Loucy (cell line): ENCODE measurements around the gene USPL1.

Experiments
- H2AFZ ChIP-seq: fragments of 200-600 bp; sonication (generic); 2 replicates; pipeline ENCODE4 v1.6.0; 2016; ENCODE audit warnings: antibody characterized with exemption, mild to moderate bottlenecking, low read length, moderate library complexity
- H3F3A ChIP-seq: fragments of 200-600 bp; 2 replicates; pipeline ENCODE4 v1.6.0; 2016; ENCODE audit warnings: antibody characterized with exemption, low read depth, mild to moderate bottlenecking
- H3K27me3 ChIP-seq: fragments of 200-600 bp; sonication (generic); 2 replicates; pipeline ENCODE4 v1.6.1; 2014; ENCODE audit warnings: low read length, mild to moderate bottlenecking; ENCODE audit not compliant: insufficient read depth, poor library complexity, severe bottlenecking
- H3K36me3 ChIP-seq: fragments of 200-600 bp; sonication (generic); 2 replicates; pipeline ENCODE4 v1.6.1; 2016; ENCODE audit warnings: low read length; ENCODE audit not compliant: insufficient read depth
- H3K4me1 ChIP-seq: fragments of 200-600 bp; sonication (generic); 2 replicates; pipeline ENCODE4 v1.5.1; 2014; ENCODE audit warnings: low read length, mild to moderate bottlenecking; ENCODE audit not compliant: insufficient read depth, poor library complexity, severe bottlenecking
- H3K4me2 ChIP-seq: fragments of 200-600 bp; sonication (generic); 2 replicates; pipeline ENCODE4 v1.6.0; 2014; ENCODE audit warnings: antibody characterized with exemption, low read length, low read depth, mild to moderate bottlenecking; ENCODE audit not compliant: poor library complexity, severe bottlenecking
- H3K4me3 ChIP-seq: fragments of 200-600 bp; sonication (generic); 2 replicates; pipeline ENCODE4 v1.5.1; 2014; ENCODE audit warnings: low read length, mild to moderate bottlenecking, mixed read lengths; ENCODE audit not compliant: poor library complexity, severe bottlenecking
- H3K79me2 ChIP-seq: fragments of 200-600 bp; sonication (generic); 2 replicates; pipeline ENCODE4 v1.6.1; 2014; ENCODE audit warnings: low read length; ENCODE audit not compliant: insufficient read depth
- H3K9ac ChIP-seq: fragments of 200-600 bp; sonication (generic); 2 replicates; pipeline ENCODE4 v1.6.0; 2014; ENCODE audit warnings: mild to moderate bottlenecking, low read depth, low read length, moderate library complexity; ENCODE audit not compliant: poor library complexity, severe bottlenecking
- H3K9me2 ChIP-seq: fragments of 200-600 bp; sonication (generic); replicated peaks from 2 replicates; pipeline ENCODE4 v1.6.1; 2016; ENCODE audit warnings: low read depth, low read length, mixed read lengths
- H3K9me3 ChIP-seq: fragments of 200-600 bp; sonication (generic); 2 replicates; pipeline ENCODE4 v1.6.1; 2014; ENCODE audit warnings: mild to moderate bottlenecking, antibody characterized with exemption, low read length, low read depth; ENCODE audit not compliant: insufficient read depth
- H4K20me1 ChIP-seq: fragments of 200-600 bp; sonication (generic); 2 replicates; pipeline ENCODE4 v1.6.0; 2014; ENCODE audit warnings: antibody characterized with exemption, low read length, mild to moderate bottlenecking; ENCODE audit not compliant: insufficient read depth, poor library complexity, severe bottlenecking
- EZH2phosphoT487 ChIP-seq: fragments of 200-600 bp; IDR thresholded peaks from 2 replicates; pipeline ENCODE4 v1.6.1; 2018; ENCODE audit warnings: antibody characterized with exemption, mild to moderate bottlenecking, moderate library complexity, borderline replicate concordance
- TF ChIP-seq, protein P1 (sequence below): fragments of 200-600 bp; sonication (generic); conservative IDR thresholded peaks from 2 replicates; pipeline ENCODE4 v1.5.1; 2014; ENCODE audit warnings: mild to moderate bottlenecking, antibody characterized with exemption, low read length

USPL1 gene

DNA sequence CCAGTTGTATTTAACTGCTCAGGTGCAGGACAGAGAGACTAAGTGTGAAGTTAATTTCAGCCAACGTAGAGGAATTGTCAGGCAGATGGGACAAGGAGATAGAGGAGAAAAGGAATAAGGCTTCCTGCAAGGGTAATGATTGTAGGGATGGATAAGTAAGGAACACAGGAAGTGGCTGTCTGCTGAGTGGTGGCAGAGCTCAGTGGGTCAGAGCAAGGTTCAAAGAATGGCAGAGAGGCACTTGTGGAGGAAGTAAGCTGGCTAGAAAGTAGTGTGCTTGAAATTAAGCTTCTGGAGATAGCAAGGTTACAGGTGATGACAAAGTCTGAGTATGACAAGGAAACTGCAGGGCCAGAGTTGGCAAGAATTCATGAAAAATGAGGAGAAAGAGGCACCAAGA lies 47.9 kb downstream of the USPL1 start:
- H3K4me2 ChIP-seq, result peak overlapping the region; percentile 36
- no peaks in the 10 kb centered on the region for H3K36me3 ChIP-seq
- H3K9ac ChIP-seq, result peak overlapping the region; percentile 43
- H3K9me3 ChIP-seq, result no peaks in the 10 kb centered on the region
- H3K9me2 ChIP-seq, result no peaks in the 10 kb centered on the region
- no peaks in the 10 kb centered on the region for H3F3A ChIP-seq
- no peaks in the 10 kb centered on the region for H3K79me2 ChIP-seq
- no peaks in the 10 kb centered on the region for H4K20me1 ChIP-seq
- TF ChIP-seq, protein P1, sequence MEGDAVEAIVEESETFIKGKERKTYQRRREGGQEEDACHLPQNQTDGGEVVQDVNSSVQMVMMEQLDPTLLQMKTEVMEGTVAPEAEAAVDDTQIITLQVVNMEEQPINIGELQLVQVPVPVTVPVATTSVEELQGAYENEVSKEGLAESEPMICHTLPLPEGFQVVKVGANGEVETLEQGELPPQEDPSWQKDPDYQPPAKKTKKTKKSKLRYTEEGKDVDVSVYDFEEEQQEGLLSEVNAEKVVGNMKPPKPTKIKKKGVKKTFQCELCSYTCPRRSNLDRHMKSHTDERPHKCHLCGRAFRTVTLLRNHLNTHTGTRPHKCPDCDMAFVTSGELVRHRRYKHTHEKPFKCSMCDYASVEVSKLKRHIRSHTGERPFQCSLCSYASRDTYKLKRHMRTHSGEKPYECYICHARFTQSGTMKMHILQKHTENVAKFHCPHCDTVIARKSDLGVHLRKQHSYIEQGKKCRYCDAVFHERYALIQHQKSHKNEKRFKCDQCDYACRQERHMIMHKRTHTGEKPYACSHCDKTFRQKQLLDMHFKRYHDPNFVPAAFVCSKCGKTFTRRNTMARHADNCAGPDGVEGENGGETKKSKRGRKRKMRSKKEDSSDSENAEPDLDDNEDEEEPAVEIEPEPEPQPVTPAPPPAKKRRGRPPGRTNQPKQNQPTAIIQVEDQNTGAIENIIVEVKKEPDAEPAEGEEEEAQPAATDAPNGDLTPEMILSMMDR, result no peak
- no peak for TF ChIP-seq EZH2phosphoT487
- H3K4me3 ChIP-seq, result no peak overlapping the region
- no peaks in the 10 kb centered on the region for H3K27me3 ChIP-seq
- peak overlapping the region; percentile 72 for H2AFZ ChIP-seq
- peaks cover 30% of the 10 kb centered on the region for H3K4me1 ChIP-seq

DNA sequence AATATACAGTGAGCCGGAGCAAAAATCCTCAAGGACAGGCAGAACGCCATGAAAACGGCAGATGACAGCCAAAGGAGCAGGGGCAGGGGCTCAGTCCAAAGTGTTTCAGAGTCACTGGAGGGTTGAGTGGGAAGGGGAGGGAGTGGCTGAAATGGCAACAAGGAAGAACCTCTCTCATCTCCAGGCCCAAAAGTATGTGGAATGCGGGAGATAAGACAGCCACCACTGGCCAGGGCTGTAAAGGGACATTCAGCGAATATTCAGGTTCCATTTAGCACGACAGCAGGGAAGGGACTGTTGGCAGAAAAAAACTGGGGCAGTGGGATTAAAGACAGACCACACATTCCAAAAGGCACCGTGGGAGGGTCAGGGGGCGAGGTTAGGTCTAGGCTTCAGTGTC lies 48.4 kb downstream of the USPL1 start:
- Histone ChIP-seq H3K4me3 (no peak overlapping the region), H4K20me1 (no peaks in the 10 kb centered on the region), H3F3A (no peaks in the 10 kb centered on the region), H2AFZ (peak overlapping the region; percentile 72), H3K27me3 (no peaks in the 10 kb centered on the region), H3K4me2 (peak overlapping the region; percentile 36), H3K79me2 (no peaks in the 10 kb centered on the region), H3K9ac (peak overlapping the region; percentile 43), H3K4me1 (peaks cover 29% of the 10 kb centered on the region), H3K9me2 (no peaks in the 10 kb centered on the region), H3K9me3 (no peaks in the 10 kb centered on the region), H3K36me3 (no peaks in the 10 kb centered on the region)
- TF ChIP-seq, protein P1, result no peak
- TF ChIP-seq EZH2phosphoT487, result no peak

DNA sequence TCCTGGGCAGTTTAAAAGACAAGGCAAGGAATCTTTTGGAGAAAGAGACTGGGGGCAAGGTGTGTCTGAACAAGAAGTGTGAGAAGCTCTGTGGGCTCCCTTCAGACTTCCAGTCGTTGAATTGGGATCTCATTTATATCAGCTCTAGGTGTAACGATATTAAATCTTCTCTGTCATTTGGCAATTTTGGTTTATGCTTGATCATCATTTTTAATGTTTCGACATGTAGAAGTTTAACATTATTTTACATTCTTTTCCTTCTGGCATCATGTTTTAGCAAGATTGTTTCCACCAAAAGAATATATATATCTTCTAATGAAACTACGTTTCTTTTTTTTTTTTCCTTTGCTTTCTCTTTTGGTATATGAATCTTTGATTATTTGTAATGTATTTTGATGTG lies 49.3 kb downstream of the USPL1 start:
- H4K20me1 ChIP-seq, result no peaks in the 10 kb centered on the region
- TF ChIP-seq EZH2phosphoT487, result no peak
- TF ChIP-seq, protein P1, result no peak

More for the DNA sequence above, 49.3 kb downstream of the USPL1 start:
- H3K4me1 ChIP-seq, result peaks cover 27% of the 10 kb centered on the region
- no peaks in the 10 kb centered on the region for H3K36me3 ChIP-seq
- no peak overlapping the region for H3K4me2 ChIP-seq
- H3K9ac ChIP-seq, result no peak overlapping the region
- no peaks in the 10 kb centered on the region for H3K9me2 ChIP-seq
- H3K27me3 ChIP-seq, result no peaks in the 10 kb centered on the region
- H3F3A ChIP-seq, result no peaks in the 10 kb centered on the region
- no peak overlapping the region for H3K4me3 ChIP-seq
- no peaks in the 10 kb centered on the region for H3K9me3 ChIP-seq
- H3K79me2 ChIP-seq, result no peaks in the 10 kb centered on the region
- no peak overlapping the region for H2AFZ ChIP-seq
